GM23248 (cell line): ENCODE data around the gene TMEM115. TPM values are rescaled to one million over a fixed set of nuclear protein-coding genes. Genes with fewer than 3 reads are reported as not detected.

ENCODE experiments used
- DNase-seq: peaks from one replicate; pipeline ENCODE4 v3.0.0-alpha.2; 2015
- H2AFZ ChIP-seq: fragments of 200-600 bp; sonication (generic); 2 replicates; pipeline ENCODE4 v1.6.1; 2016; ENCODE audit warnings: antibody characterized with exemption
- H3F3A ChIP-seq: fragments of 200-600 bp; sonication (generic); 2 replicates; pipeline ENCODE4 v1.6.1; 2016; ENCODE audit warnings: mild to moderate bottlenecking, antibody characterized with exemption, mixed run types; ENCODE audit not compliant: insufficient read depth
- H3K27ac ChIP-seq: fragments of 200-600 bp; sonication (generic); 2 replicates; pipeline ENCODE4 v1.5.1; 2016; ENCODE audit warnings: mild to moderate bottlenecking
- H3K27me3 ChIP-seq: fragments of 200-600 bp; sonication (generic); replicated peaks from 2 replicates; pipeline ENCODE4 v1.6.1; 2016; ENCODE audit warnings: mild to moderate bottlenecking; ENCODE audit not compliant: insufficient read depth
- H3K36me3 ChIP-seq: fragments of 200-600 bp; sonication (generic); 2 replicates; pipeline ENCODE4 v1.6.1; 2016; ENCODE audit warnings: low read depth, mild to moderate bottlenecking
- H3K4me1 ChIP-seq: fragments of 200-600 bp; sonication (generic); 2 replicates; pipeline ENCODE4 v1.6.1; 2016; ENCODE audit warnings: mild to moderate bottlenecking; ENCODE audit not compliant: insufficient read depth
- H3K4me2 ChIP-seq: fragments of 200-600 bp; sonication (generic); one replicate; pipeline ENCODE4 v1.6.1; 2016; ENCODE audit warnings: mild to moderate bottlenecking; ENCODE audit not compliant: unreplicated experiment
- H3K4me3 ChIP-seq: fragments of 200-600 bp; sonication (generic); 2 replicates; pipeline ENCODE4 v1.5.1; 2016; ENCODE audit warnings: mild to moderate bottlenecking
- H3K79me2 ChIP-seq: fragments of 200-600 bp; sonication (generic); 2 replicates; pipeline ENCODE4 v1.6.1; 2016; ENCODE audit warnings: mild to moderate bottlenecking; ENCODE audit not compliant: insufficient read depth
- H3K9ac ChIP-seq: fragments of 200-600 bp; sonication (generic); 2 replicates; pipeline ENCODE4 v1.6.1; 2016; ENCODE audit warnings: mild to moderate bottlenecking
- H3K9me2 ChIP-seq: fragments of 200-600 bp; sonication (generic); 2 replicates; pipeline ENCODE4 v1.6.1; 2016; ENCODE audit warnings: mixed run types, mild to moderate bottlenecking, moderate library complexity; ENCODE audit not compliant: insufficient read depth
- H3K9me3 ChIP-seq: fragments of 200-600 bp; sonication (generic); one replicate; pipeline ENCODE4 v1.6.1; 2017; ENCODE audit warnings: low read depth
- H4K20me1 ChIP-seq: fragments of 200-600 bp; sonication (generic); 2 replicates; pipeline ENCODE4 v1.6.0; 2016; ENCODE audit not compliant: insufficient read depth
- EZH2 ChIP-seq: fragments of 200-600 bp; sonication (generic); IDR thresholded peaks from 2 replicates; pipeline ENCODE4 v1.6.1; 2018; ENCODE audit warnings: antibody characterized with exemption, mild to moderate bottlenecking; ENCODE audit not compliant: insufficient read depth, poor library complexity, severe bottlenecking
- EZH2phosphoT487 ChIP-seq: fragments of 200-600 bp; sonication (generic); IDR thresholded peaks from 2 replicates; pipeline ENCODE4 v1.6.1; 2018; ENCODE audit warnings: antibody characterized with exemption, moderate library complexity, mild to moderate bottlenecking, low read depth; ENCODE audit not compliant: insufficient read depth
- WGBS, 2 experiments: methylation state at CpG; one replicate each; pipeline ENCODE4 v1.1.6; 2015 to 2017; ENCODE audit warnings: low lambda C conversion rate in 2 of 2, low coverage in 1 of 2; ENCODE audit errors: missing lambda C conversion rate in 2 of 2; 5-methylcytosine and 5-hydroxymethylcytosine counted together
- in situ Hi-C: fragments of 300-500 bp; cut with MboI; formaldehyde crosslinking; loops from 2 replicates; pipeline ENCODE4 v1.15.0; 2020
- polyA plus RNA-seq: library from polyadenylated mRNA; unstranded; fragments of >200 nt; fragmentation: Nextera tagmentation; extraction: Ambion mirVana; gene quantifications from 2 replicates; pipeline ENCODE4 v1.2.1, GENCODE V29; 2016
- total RNA-seq: library from RNA; depleted of rRNA; stranded (reverse); fragments of >200 nt; shearing (Covaris generic); gene quantifications from 2 replicates; pipeline ENCODE4 v1.2.3, GENCODE V29; 2014

The TMEM115 gene
- total and polyA plus RNA-seq, 2 experiments from 2014 or later: 73.1 to 95.4 TPM

GRCh38 chr3:50357481-50357880, 1.8 kb downstream of the TMEM115 start:
- H3K4me2 ChIP-seq: peak overlapping the region; percentile 98
- no peaks in the 10 kb centered on the region for H3K9me3 ChIP-seq
- DNase-seq: peak; percentile 16
- H4K20me1 ChIP-seq: peaks cover 10% of the 10 kb centered on the region; the same call in 1 of the 2 replicates
- peaks cover 7% of the 10 kb centered on the region; the same call in 1 of the 2 replicates for H3K36me3 ChIP-seq
- H3K27ac ChIP-seq: no peak overlapping the region
- peak overlapping the region; percentile 75 for H3K4me3 ChIP-seq
- TF ChIP-seq EZH2 (no peak), EZH2phosphoT487 (no peak)
- H3K9me2 ChIP-seq: no peaks in the 10 kb centered on the region
- WGBS, 2 experiments: 46 to 61% methylated on average over 1 of the region's 1 CpG
- H3K79me2 ChIP-seq: peaks cover 67% of the 10 kb centered on the region
- H3K9ac ChIP-seq: peak overlapping the region; percentile 89
- H3K27me3 ChIP-seq: no peaks in the 10 kb centered on the region
- peaks cover 14% of the 10 kb centered on the region; the same call in 1 of the 2 replicates for H3F3A ChIP-seq
- H2AFZ ChIP-seq: no peak overlapping the region
- H3K4me1 ChIP-seq: peaks cover 25% of the 10 kb centered on the region
- in situ Hi-C loops: no loop called here

GRCh38 chr3:50356553-50356952, 2.8 kb downstream of the TMEM115 start:
- in situ Hi-C loops: no loop called here
- Histone ChIP-seq H3K27me3 (no peaks in the 10 kb centered on the region), H3K9me3 (no peaks in the 10 kb centered on the region), H3K79me2 (peaks cover 76% of the 10 kb centered on the region), H3K9me2 (no peaks in the 10 kb centered on the region), H3K36me3 (peaks cover 7% of the 10 kb centered on the region; the same call in 1 of the 2 replicates), H3K4me1 (peaks cover 30% of the 10 kb centered on the region), H2AFZ (no peak overlapping the region), H3F3A (peaks cover 14% of the 10 kb centered on the region; the same call in 1 of the 2 replicates), H3K4me2 (peak overlapping the region; percentile 98), H3K9ac (peak overlapping the region; percentile 89; the same call in 1 of the 2 replicates), H3K4me3 (peak overlapping the region; percentile 75), H3K27ac (no peak overlapping the region), H4K20me1 (peaks cover 10% of the 10 kb centered on the region; the same call in 1 of the 2 replicates)
- TF ChIP-seq EZH2 (no peak), EZH2phosphoT487 (no peak)
- 22 to 38% methylated on average over 4 to 5 of the region's 5 CpGs for whole genome bisulfite sequencing, 2 experiments
- DNase-seq: peak; percentile 65

GRCh38 chr3:50355829-50356552, 3.3 kb downstream of the TMEM115 start:
- H3K4me1 ChIP-seq: peaks cover 35% of the 10 kb centered on the region
- no peaks in the 10 kb centered on the region for H3K9me3 ChIP-seq
- H3K9me2 ChIP-seq: no peaks in the 10 kb centered on the region
- WGBS, 2 experiments: 68 to 74% methylated on average over 5 of the region's 5 CpGs
- H2AFZ ChIP-seq: no peak overlapping the region
- peaks cover 82% of the 10 kb centered on the region for H3K79me2 ChIP-seq
- peak; percentile 13 for DNase-seq
- H3K27me3 ChIP-seq: no peaks in the 10 kb centered on the region
- peak overlapping the region; percentile 75 for H3K4me3 ChIP-seq
- in situ Hi-C loops: no loop called here
- peak overlapping the region; percentile 89; the same call in 1 of the 2 replicates for H3K9ac ChIP-seq
- no peak overlapping the region for H3K27ac ChIP-seq
- H3F3A ChIP-seq: peaks cover 14% of the 10 kb centered on the region; the same call in 1 of the 2 replicates
- H4K20me1 ChIP-seq: peaks cover 10% of the 10 kb centered on the region; the same call in 1 of the 2 replicates
- no peak for TF ChIP-seq EZH2
- no peak for TF ChIP-seq EZH2phosphoT487
- H3K36me3 ChIP-seq: peaks cover 7% of the 10 kb centered on the region; the same call in 1 of the 2 replicates
- peak overlapping the region; percentile 98 for H3K4me2 ChIP-seq

GRCh38 chr3:50354850-50355249, 4.5 kb downstream of the TMEM115 start:
- Histone ChIP-seq H3K27ac (no peak overlapping the region), H3K27me3 (no peaks in the 10 kb centered on the region), H3K36me3 (peaks cover 7% of the 10 kb centered on the region; the same call in 1 of the 2 replicates), H3K4me3 (no peak overlapping the region), H3K9ac (no peak overlapping the region), H3K4me1 (peaks cover 38% of the 10 kb centered on the region), H2AFZ (no peak overlapping the region), H3K4me2 (no peak overlapping the region), H3F3A (peaks cover 14% of the 10 kb centered on the region; the same call in 1 of the 2 replicates), H3K79me2 (peaks cover 88% of the 10 kb centered on the region), H3K9me3 (no peaks in the 10 kb centered on the region), H4K20me1 (peaks cover 10% of the 10 kb centered on the region; the same call in 1 of the 2 replicates), H3K9me2 (no peaks in the 10 kb centered on the region)
- WGBS, 2 experiments: 61 to 64% methylated on average over 7 of the region's 7 CpGs
- no peak for DNase-seq
- in situ Hi-C loops: no loop called here
- TF ChIP-seq EZH2 (no peak), EZH2phosphoT487 (no peak)
